ENCODE results near the gene RPS19BP1.

RPS19BP1 gene

DNA sequence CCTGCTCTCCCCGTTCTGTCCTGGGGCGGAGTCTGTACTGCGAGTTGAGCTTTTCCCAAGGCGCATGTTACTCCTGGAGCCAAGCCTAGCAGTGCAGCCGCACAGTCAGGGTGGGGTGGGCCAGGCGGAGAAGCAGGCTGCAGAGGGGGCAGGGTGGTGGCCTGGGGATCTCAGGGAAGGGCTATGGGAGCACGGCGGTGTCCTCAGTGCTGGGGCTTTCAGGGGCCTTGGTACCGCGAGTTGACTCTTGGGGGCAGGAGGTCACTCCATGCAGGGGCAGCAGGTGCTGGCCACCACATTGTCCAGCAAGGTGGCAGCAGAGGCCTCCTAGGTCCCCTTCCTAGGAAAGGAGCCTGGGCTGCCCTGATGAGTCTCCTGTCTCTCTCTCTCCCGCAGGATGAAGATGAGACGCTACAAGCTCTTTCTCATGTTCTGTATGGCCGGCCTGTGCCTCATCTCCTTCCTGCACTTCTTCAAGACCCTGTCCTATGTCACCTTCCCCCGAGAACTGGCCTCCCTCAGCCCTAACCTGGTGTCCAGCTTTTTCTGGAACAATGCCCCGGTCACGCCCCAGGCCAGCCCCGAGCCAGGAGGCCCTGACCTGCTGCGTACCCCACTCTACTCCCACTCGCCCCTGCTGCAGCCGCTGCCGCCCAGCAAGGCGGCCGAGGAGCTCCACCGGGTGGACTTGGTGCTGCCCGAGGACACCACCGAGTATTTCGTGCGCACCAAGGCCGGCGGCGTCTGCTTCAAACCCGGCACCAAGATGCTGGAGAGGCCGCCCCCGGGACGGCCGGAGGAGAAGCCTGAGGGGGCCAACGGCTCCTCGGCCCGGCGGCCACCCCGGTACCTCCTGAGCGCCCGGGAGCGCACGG, 45.4 kb downstream of the RPS19BP1 start:
- Histone ChIP-seq H4K91ac (ENCODE audit: low read depth, low read length) (no peak overlapping the region), H3K18ac (ENCODE audit: low read length) (no peak overlapping the region), H3K23ac (ENCODE audit: low read length) (no peak overlapping the region), H3K79me1 (ENCODE audit: low read length) (no peaks in the 10 kb centered on the region), H3K4ac (ENCODE audit: low read depth, low read length) (no peak overlapping the region), H2BK12ac (ENCODE audit: low read length) (no peak overlapping the region), H3K9me3 (ENCODE audit: insufficient read depth, low read depth, low read length) (peaks cover 3% of the 10 kb centered on the region), H2AFZ (ENCODE audit: insufficient read depth, low read length, poor library complexity) (no peak overlapping the region), H3K4me3 (ENCODE audit: low read depth, low read length) (no peak overlapping the region), H3K27me3 (ENCODE audit: insufficient read depth, low read length) (no peaks in the 10 kb centered on the region), H3K27ac (ENCODE audit: low read depth, low read length) (no peak overlapping the region), H3K79me2 (ENCODE audit: control insufficient read depth, insufficient read depth, low read length, poor library complexity) (no peaks in the 10 kb centered on the region), H4K12ac (ENCODE audit: low read depth, low read length) (no peak overlapping the region), H4K8ac (ENCODE audit: low read depth, low read length) (no peak overlapping the region), H2BK120ac (ENCODE audit: insufficient read depth, low read length, poor library complexity) (no peak overlapping the region), H2BK5ac (ENCODE audit: low read depth, low read length, poor library complexity) (no peak overlapping the region), H3K4me1 (ENCODE audit: control insufficient read depth in 1 of 2, insufficient read depth in 2 of 2, low read length in 2 of 2) (no peaks in the 10 kb centered on the region), H3K9ac (ENCODE audit: low read length) (no peak overlapping the region), H3K36me3 (ENCODE audit: control insufficient read depth in 1 of 2, insufficient read depth in 2 of 2, low read length in 2 of 2) (peaks cover 12 to 24% of the 10 kb centered on the region in 2 experiments), H3K4me2 (ENCODE audit: low read length) (no peak overlapping the region), H2AK5ac (ENCODE audit: low read length) (no peak overlapping the region), H3K14ac (ENCODE audit: low read length) (no peak overlapping the region)
- WGBS (ENCODE audit: extremely low coverage, insufficient coverage, insufficient read length), result no CpG with 5 or more reads among the region's 45 CpGs
- DNase-seq, result no peak

GRCh38 chr22:39482768-39483167, 49.8 kb downstream of the RPS19BP1 start:
- Histone ChIP-seq H3K23ac (ENCODE audit: low read length) (no peak overlapping the region), H4K8ac (ENCODE audit: low read depth, low read length) (no peak overlapping the region), H3K9ac (ENCODE audit: low read length) (no peak overlapping the region), H4K91ac (ENCODE audit: low read depth, low read length) (no peak overlapping the region), H3K27me3 (ENCODE audit: insufficient read depth, low read length) (no peaks in the 10 kb centered on the region), H3K14ac (ENCODE audit: low read length) (no peak overlapping the region), H2AFZ (ENCODE audit: insufficient read depth, low read length, poor library complexity) (no peak overlapping the region), H3K27ac (ENCODE audit: low read depth, low read length) (no peak overlapping the region), H2BK120ac (ENCODE audit: insufficient read depth, low read length, poor library complexity) (no peak overlapping the region), H2AK5ac (ENCODE audit: low read length) (no peak overlapping the region), H3K79me1 (ENCODE audit: low read length) (no peaks in the 10 kb centered on the region), H3K4me2 (ENCODE audit: low read length) (no peak overlapping the region), H2BK5ac (ENCODE audit: low read depth, low read length, poor library complexity) (no peak overlapping the region), H4K12ac (ENCODE audit: low read depth, low read length) (no peak overlapping the region), H3K18ac (ENCODE audit: low read length) (no peak overlapping the region), H3K4me3 (ENCODE audit: low read depth, low read length) (no peak overlapping the region), H3K36me3 (ENCODE audit: control insufficient read depth in 1 of 2, insufficient read depth in 2 of 2, low read length in 2 of 2) (peaks cover 7 to 9% of the 10 kb centered on the region in 2 experiments), H3K9me3 (ENCODE audit: insufficient read depth, low read depth, low read length) (no peaks in the 10 kb centered on the region), H3K79me2 (ENCODE audit: control insufficient read depth, insufficient read depth, low read length, poor library complexity) (no peaks in the 10 kb centered on the region), H3K4me1 (ENCODE audit: control insufficient read depth in 1 of 2, insufficient read depth in 2 of 2, low read length in 2 of 2) (no peaks in the 10 kb centered on the region), H2BK12ac (ENCODE audit: low read length) (no peak overlapping the region), H3K4ac (ENCODE audit: low read depth, low read length) (no peak overlapping the region)
- no CpG with 5 or more reads among the region's 3 CpGs for WGBS (ENCODE audit: extremely low coverage, insufficient coverage, insufficient read length)
- DNase-seq, result no peak

DNA sequence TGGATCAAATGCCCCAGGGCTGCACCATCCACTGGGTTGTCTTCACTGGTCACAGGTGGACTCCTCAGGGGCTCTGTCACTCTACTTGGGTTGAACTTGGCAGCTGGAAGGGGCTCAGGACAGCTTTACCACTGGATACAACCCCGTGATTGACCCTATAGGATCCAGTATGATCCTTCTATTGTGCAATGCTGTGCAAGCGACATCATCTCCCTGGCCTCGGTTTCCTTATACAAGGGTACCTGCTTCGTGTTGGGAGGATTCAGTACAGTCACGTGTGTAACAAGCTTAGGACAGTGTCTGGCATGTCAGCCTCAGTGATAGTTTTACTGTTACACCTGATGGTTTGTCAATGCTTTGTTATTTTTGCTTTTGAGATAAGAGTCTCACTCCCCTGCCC, 51.0 kb downstream of the RPS19BP1 start:
- H2BK120ac ChIP-seq (ENCODE audit: insufficient read depth, low read length, poor library complexity), result no peak overlapping the region
- H4K91ac ChIP-seq (ENCODE audit: low read depth, low read length), result no peak overlapping the region
- no peak overlapping the region for H3K27ac ChIP-seq (ENCODE audit: low read depth, low read length)
- H3K79me2 ChIP-seq (ENCODE audit: control insufficient read depth, insufficient read depth, low read length, poor library complexity), result no peaks in the 10 kb centered on the region
- no peak overlapping the region for H3K14ac ChIP-seq (ENCODE audit: low read length)
- no peak overlapping the region for H3K4ac ChIP-seq (ENCODE audit: low read depth, low read length)
- peaks cover 11 to 16% of the 10 kb centered on the region in 2 experiments for H3K36me3 ChIP-seq (ENCODE audit: control insufficient read depth in 1 of 2, insufficient read depth in 2 of 2, low read length in 2 of 2)
- no peak overlapping the region for H4K8ac ChIP-seq (ENCODE audit: low read depth, low read length)
- no peaks in the 10 kb centered on the region for H3K27me3 ChIP-seq (ENCODE audit: insufficient read depth, low read length)
- no peak overlapping the region for H2AK5ac ChIP-seq (ENCODE audit: low read length)
- H2BK5ac ChIP-seq (ENCODE audit: low read depth, low read length, poor library complexity), result no peak overlapping the region
- no peak overlapping the region for H2AFZ ChIP-seq (ENCODE audit: insufficient read depth, low read length, poor library complexity)
- no peak for DNase-seq
- H3K9ac ChIP-seq (ENCODE audit: low read length), result no peak overlapping the region
- H3K4me2 ChIP-seq (ENCODE audit: low read length), result no peak overlapping the region
- H3K79me1 ChIP-seq (ENCODE audit: low read length), result no peaks in the 10 kb centered on the region
- H3K9me3 ChIP-seq (ENCODE audit: insufficient read depth, low read depth, low read length), result no peaks in the 10 kb centered on the region
- H2BK12ac ChIP-seq (ENCODE audit: low read length), result no peak overlapping the region
- no peak overlapping the region for H3K18ac ChIP-seq (ENCODE audit: low read length)
- H3K4me1 ChIP-seq (ENCODE audit: control insufficient read depth in 1 of 2, insufficient read depth in 2 of 2, low read length in 2 of 2), result no peaks in the 10 kb centered on the region
- no peak overlapping the region for H4K12ac ChIP-seq (ENCODE audit: low read depth, low read length)
- WGBS (ENCODE audit: extremely low coverage, insufficient coverage, insufficient read length), result no CpG with 5 or more reads among the region's 5 CpGs
- no peak overlapping the region for H3K4me3 ChIP-seq (ENCODE audit: low read depth, low read length)
- H3K23ac ChIP-seq (ENCODE audit: low read length), result no peak overlapping the region

DNA sequence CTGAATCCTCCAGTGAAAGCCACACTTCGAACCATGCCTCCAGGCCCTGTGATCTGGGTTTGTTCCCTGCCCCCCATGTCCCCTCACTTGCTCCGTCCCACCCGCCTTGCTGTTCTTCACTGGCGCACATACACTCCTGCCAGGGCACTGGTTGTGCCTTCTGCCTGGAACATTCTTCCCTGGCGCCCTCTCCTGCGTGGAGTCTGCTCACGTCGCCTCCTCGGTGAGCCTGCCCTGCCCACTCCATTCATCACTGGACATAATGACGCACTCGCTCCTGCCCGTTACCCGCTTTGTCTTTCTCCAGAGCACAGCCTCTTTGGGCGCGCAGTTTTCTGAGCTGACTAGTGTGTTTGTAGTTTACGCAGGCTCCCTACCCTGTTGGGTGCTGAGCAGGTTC, 51.5 kb downstream of the RPS19BP1 start:
- H3K4me3 ChIP-seq (ENCODE audit: low read depth, low read length), result no peak overlapping the region
- no peak overlapping the region for H4K12ac ChIP-seq (ENCODE audit: low read depth, low read length)
- no peak overlapping the region for H3K14ac ChIP-seq (ENCODE audit: low read length)
- no peak overlapping the region for H2BK5ac ChIP-seq (ENCODE audit: low read depth, low read length, poor library complexity)
- no peak overlapping the region for H4K91ac ChIP-seq (ENCODE audit: low read depth, low read length)
- H3K4ac ChIP-seq (ENCODE audit: low read depth, low read length), result no peak overlapping the region
- H3K27ac ChIP-seq (ENCODE audit: low read depth, low read length), result no peak overlapping the region
- H2BK120ac ChIP-seq (ENCODE audit: insufficient read depth, low read length, poor library complexity), result no peak overlapping the region
- H2AFZ ChIP-seq (ENCODE audit: insufficient read depth, low read length, poor library complexity), result no peak overlapping the region
- no peak overlapping the region for H3K4me2 ChIP-seq (ENCODE audit: low read length)
- H4K8ac ChIP-seq (ENCODE audit: low read depth, low read length), result no peak overlapping the region
- no peak overlapping the region for H2AK5ac ChIP-seq (ENCODE audit: low read length)
- no peak overlapping the region for H3K18ac ChIP-seq (ENCODE audit: low read length)
- no peaks in the 10 kb centered on the region for H3K79me1 ChIP-seq (ENCODE audit: low read length)
- no CpG with 5 or more reads among the region's 16 CpGs for WGBS (ENCODE audit: extremely low coverage, insufficient coverage, insufficient read length)
- no peaks in the 10 kb centered on the region for H3K4me1 ChIP-seq (ENCODE audit: control insufficient read depth in 1 of 2, insufficient read depth in 2 of 2, low read length in 2 of 2)
- DNase-seq, result no peak
- H3K27me3 ChIP-seq (ENCODE audit: insufficient read depth, low read length), result no peaks in the 10 kb centered on the region
- no peak overlapping the region for H3K9ac ChIP-seq (ENCODE audit: low read length)
- H3K23ac ChIP-seq (ENCODE audit: low read length), result no peak overlapping the region
- no peaks in the 10 kb centered on the region for H3K9me3 ChIP-seq (ENCODE audit: insufficient read depth, low read depth, low read length)
- H2BK12ac ChIP-seq (ENCODE audit: low read length), result no peak overlapping the region
- H3K79me2 ChIP-seq (ENCODE audit: control insufficient read depth, insufficient read depth, low read length, poor library complexity), result no peaks in the 10 kb centered on the region
- peaks cover 11 to 17% of the 10 kb centered on the region in 2 experiments for H3K36me3 ChIP-seq (ENCODE audit: control insufficient read depth in 1 of 2, insufficient read depth in 2 of 2, low read length in 2 of 2)

All from trophoblast cell (in vitro differentiated cells and primary cell).